Mesodermal cell (in vitro differentiated cells): ENCODE results near the gene BRD8.

Experiments used
- H3K27ac ChIP-seq: 2 replicates; pipeline ENCODE4 v1.7.0; 2013; ENCODE audit warnings: mild to moderate bottlenecking, low read depth, low read length, moderate library complexity; ENCODE audit not compliant: severe bottlenecking
- H3K36me3 ChIP-seq: 2 replicates; pipeline ENCODE4 v1.7.1; 2013; ENCODE audit warnings: mild to moderate bottlenecking, low read length, moderate library complexity; ENCODE audit not compliant: control insufficient read depth, insufficient read depth
- H3K4me1 ChIP-seq: one replicate; pipeline ENCODE4 v1.7.1; 2013; ENCODE audit warnings: mild to moderate bottlenecking, low read length; ENCODE audit not compliant: insufficient read depth, control insufficient read depth, poor library complexity, severe bottlenecking
- H3K4me3 ChIP-seq: 2 replicates; pipeline ENCODE4 v1.7.0; 2013; ENCODE audit warnings: low read length, control low read depth, mild to moderate bottlenecking; ENCODE audit not compliant: insufficient read depth, poor library complexity, severe bottlenecking; ENCODE audit errors: extremely low read depth
- H3K9me3 ChIP-seq: 2 replicates; pipeline ENCODE4 v1.7.1; 2013; ENCODE audit warnings: mild to moderate bottlenecking, low read length, moderate library complexity; ENCODE audit not compliant: control insufficient read depth
- WGBS, 2 experiments: methylation state at CpG; one replicate each; pipeline ENCODE4 v1.1.5; 2013; ENCODE audit warnings: missing lambda C conversion rate in 2 of 2; ENCODE audit not compliant: insufficient coverage in 2 of 2; 5-methylcytosine and 5-hydroxymethylcytosine counted together

BRD8 gene

GRCh38 chr5:138129347-138129746 lies 49.1 kb downstream of the BRD8 start:
- Histone ChIP-seq H3K4me3 (no peak overlapping the region), H3K4me1 (no peaks in the 10 kb centered on the region), H3K36me3 (no peaks in the 10 kb centered on the region), H3K9me3 (no peaks in the 10 kb centered on the region), H3K27ac (no peak overlapping the region)
- 95 to 96% methylated on average over 4 of the region's 6 CpGs for WGBS, 2 experiments

DNA sequence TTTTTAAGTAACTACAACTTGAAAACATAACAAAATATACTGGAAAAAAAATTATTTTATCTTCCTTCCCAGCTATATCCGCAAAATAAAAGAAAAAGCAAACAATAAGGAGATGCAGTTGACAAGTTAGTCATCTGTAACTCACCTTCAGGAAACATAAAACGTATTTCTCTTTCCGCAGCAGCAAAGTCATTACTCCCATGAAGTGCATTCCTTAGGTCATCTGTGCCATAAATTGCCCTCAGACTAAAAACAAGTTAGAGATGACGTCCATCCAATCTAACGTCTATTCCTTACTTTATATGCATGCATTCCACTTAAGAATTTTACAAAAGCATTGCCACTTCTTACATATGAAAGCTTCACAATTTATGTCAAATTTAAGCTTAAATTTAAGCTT lies 50.1 kb downstream of the BRD8 start:
- 78 to 90% methylated on average over 3 to 4 of the region's 5 CpGs for WGBS, 2 experiments
- Histone ChIP-seq H3K9me3 (no peaks in the 10 kb centered on the region), H3K36me3 (no peaks in the 10 kb centered on the region), H3K4me3 (no peak overlapping the region), H3K4me1 (no peaks in the 10 kb centered on the region), H3K27ac (no peak overlapping the region)

GRCh38 chr5:138115254-138115653 lies 63.2 kb downstream of the BRD8 start:
- H3K27ac ChIP-seq: no peak overlapping the region
- no peaks in the 10 kb centered on the region for H3K36me3 ChIP-seq
- H3K4me1 ChIP-seq: peaks cover 7% of the 10 kb centered on the region
- no peak overlapping the region for H3K4me3 ChIP-seq
- no peaks in the 10 kb centered on the region for H3K9me3 ChIP-seq

DNA sequence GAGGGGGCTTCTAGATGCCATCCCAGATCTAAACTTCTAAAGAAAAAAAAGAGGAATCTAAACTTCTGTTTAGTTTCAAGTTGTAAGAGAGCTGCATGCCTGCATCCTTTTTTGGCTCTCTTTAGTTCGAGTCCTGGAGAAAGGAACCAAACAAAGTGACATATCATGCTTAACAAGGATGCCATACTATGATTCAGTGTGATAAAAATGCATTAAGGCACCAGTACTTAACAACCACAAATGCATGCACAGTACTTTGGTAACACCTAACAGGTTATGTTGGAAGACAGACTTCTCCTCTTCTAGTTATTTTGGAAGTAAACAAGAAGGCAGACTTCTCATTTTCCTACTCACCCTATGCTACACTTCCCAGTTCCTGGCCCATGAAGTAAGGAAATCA lies 66.5 kb downstream of the BRD8 start:
- Histone ChIP-seq H3K36me3 (no peaks in the 10 kb centered on the region), H3K4me3 (no peak overlapping the region), H3K4me1 (peaks cover 7% of the 10 kb centered on the region), H3K9me3 (no peaks in the 10 kb centered on the region), H3K27ac (no peak overlapping the region)
- 29% methylated on average over 1 of the region's 1 CpG; no CpG with 5 or more reads in 1 of the 2 experiments for WGBS, 2 experiments

DNA sequence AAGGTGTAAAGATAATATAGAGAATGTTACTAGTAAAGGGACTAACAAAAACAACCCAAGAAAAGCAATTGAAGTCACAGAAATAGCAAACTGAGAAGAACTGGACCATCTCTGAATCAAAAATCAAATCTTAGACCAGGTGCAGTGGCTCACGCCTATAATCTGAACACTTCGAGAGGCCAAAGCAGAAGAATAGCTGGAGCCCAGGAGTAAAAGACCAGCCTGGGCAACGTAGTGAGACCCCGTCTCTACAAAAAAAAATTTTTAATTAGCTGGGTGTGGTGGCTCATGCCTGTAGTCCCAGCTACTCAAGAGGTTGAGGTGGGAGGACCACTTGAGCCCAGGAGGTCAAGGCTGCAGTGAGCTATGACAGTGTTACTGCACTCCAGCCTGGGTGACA lies 67.2 kb downstream of the BRD8 start:
- Histone ChIP-seq H3K4me3 (no peak overlapping the region), H3K27ac (no peak overlapping the region), H3K4me1 (peaks cover 7% of the 10 kb centered on the region), H3K36me3 (no peaks in the 10 kb centered on the region), H3K9me3 (no peaks in the 10 kb centered on the region)
- 89 to 95% methylated on average over 3 to 4 of the region's 4 CpGs for whole genome bisulfite sequencing, 2 experiments

- H3K36me3 ChIP-seq: no peaks in the 10 kb centered on the region
- no peaks in the 10 kb centered on the region for H3K9me3 ChIP-seq
- no peak overlapping the region for H3K4me3 ChIP-seq
- H3K27ac ChIP-seq: no peak overlapping the region
- peaks cover 7% of the 10 kb centered on the region for H3K4me1 ChIP-seq
- 27 to 48% methylated on average over 2 of the region's 4 CpGs for WGBS, 2 experiments
Measured at GRCh38 chr5:138110266-138110963, 68.0 kb downstream of the BRD8 start.

DNA sequence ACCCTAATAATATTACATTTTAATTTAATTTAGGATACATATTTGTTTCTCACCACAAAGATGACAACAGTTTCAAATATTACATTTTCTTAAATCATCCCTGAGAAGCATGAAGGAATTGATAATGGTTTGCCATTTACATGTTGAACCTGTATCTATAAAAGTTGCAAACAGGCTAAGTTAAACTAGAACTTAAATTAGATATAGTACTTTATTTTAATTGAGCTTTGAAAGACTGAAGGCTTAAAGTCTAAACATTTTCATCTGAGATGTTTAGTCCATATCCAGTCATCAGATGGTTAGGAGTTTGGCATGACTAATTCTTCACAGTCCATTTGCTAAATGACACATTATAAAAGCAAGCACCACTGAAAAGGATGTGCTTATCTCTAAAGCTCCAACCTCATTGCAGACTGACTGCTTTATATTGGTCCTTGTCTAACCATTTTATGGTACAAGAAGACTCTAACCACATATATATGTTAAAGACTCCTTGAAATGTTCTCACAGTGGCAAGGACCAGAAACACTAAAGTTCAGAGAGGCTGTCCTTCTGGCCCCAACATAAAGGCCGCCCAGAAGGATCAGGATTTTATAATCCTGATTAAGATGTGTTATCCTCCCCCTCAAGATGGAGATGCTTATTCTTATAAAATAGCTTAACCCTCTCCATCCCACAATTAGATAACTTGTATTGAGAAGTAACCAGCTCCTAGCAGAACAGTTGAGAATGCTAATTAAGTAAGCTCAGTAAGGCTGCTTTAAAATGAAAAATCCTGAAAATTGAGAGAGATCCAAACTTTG lies 68.8 kb downstream of the BRD8 start:
- Histone ChIP-seq H3K36me3 (no peaks in the 10 kb centered on the region), H3K9me3 (no peaks in the 10 kb centered on the region), H3K4me1 (peaks cover 7% of the 10 kb centered on the region), H3K4me3 (no peak overlapping the region), H3K27ac (no peak overlapping the region)
- no CpG with 5 or more reads among the region's 1 CpG for WGBS, 2 experiments

- Histone ChIP-seq H3K9me3 (no peaks in the 10 kb centered on the region), H3K4me3 (no peak overlapping the region), H3K27ac (no peak overlapping the region), H3K36me3 (no peaks in the 10 kb centered on the region), H3K4me1 (peaks cover 7% of the 10 kb centered on the region)
- WGBS, 2 experiments: no CpG with 5 or more reads among the region's 1 CpG
Measured at GRCh38 chr5:138107213-138107612, 71.2 kb downstream of the BRD8 start.

GRCh38 chr5:138105709-138106108 lies 72.7 kb downstream of the BRD8 start:
- no peaks in the 10 kb centered on the region for H3K9me3 ChIP-seq
- H3K4me3 ChIP-seq: no peak overlapping the region
- no peaks in the 10 kb centered on the region for H3K36me3 ChIP-seq
- WGBS, 2 experiments: 98% methylated on average over 4 to 5 of the region's 6 CpGs
- no peaks in the 10 kb centered on the region for H3K4me1 ChIP-seq
- H3K27ac ChIP-seq: no peak overlapping the region

- Histone ChIP-seq H3K4me1 (no peaks in the 10 kb centered on the region), H3K4me3 (no peak overlapping the region), H3K36me3 (no peaks in the 10 kb centered on the region), H3K9me3 (no peaks in the 10 kb centered on the region), H3K27ac (no peak overlapping the region)
- no CpG with 5 or more reads among the region's 3 CpGs for WGBS, 2 experiments
Measured at GRCh38 chr5:138103319-138103637, 75.2 kb downstream of the BRD8 start.
